Measurements from ENCODE around the gene TAMM41. TPM values are rescaled to one million over a fixed set of nuclear protein-coding genes. Genes with fewer than 3 reads are reported as not detected.
A peak's percentile ranks its signal among the peaks of the same experiment; 100 is the strongest.
"Not testable (repeated sequence)": the region's sequence is repeated elsewhere in the genome, so short reads cannot be mapped to it uniquely, and the experiment has no call there.

The TAMM41 gene
- total RNA-seq = 3.7 and 5.3 TPM in 2 replicates

GRCh38 chr3:11846281-11847266 lies at the start of gene TAMM41:
TSS of gene TAMM41 (minus strand) at chr3:11846885. CDS start at chr3:11846636, 249 bp downstream.
- DNase-seq (ENCODE audit: low read depth, low spot score) = peak; percentile 64

DNA sequence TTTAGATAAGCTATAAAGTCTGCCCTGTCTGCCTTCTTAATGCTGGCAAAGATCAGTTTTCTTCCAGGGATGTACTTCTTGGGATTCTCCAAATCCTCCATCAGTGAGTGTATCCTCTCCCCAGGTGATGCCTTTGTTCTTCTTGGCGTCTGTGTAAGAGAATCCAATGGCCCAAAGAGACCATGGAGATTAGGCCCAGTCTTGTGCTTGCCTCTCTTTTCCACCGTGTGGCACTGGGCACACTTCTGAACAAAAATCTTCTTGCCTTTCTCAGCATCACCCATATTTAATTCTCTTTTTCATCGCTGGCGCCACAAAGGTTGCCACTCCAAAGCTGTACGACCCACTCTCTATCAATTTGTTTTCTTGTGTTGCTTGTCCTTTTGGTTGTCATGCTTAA lies 32.2 kb upstream of the TAMM41 start:
- DNase-seq (ENCODE audit: low read depth, low spot score) = no peak

- not testable (repeated sequence) for DNase-seq (ENCODE audit: low read depth, low spot score)
Observed at GRCh38 chr3:11874707-11875106, 28.0 kb upstream of the TAMM41 start.

DNA sequence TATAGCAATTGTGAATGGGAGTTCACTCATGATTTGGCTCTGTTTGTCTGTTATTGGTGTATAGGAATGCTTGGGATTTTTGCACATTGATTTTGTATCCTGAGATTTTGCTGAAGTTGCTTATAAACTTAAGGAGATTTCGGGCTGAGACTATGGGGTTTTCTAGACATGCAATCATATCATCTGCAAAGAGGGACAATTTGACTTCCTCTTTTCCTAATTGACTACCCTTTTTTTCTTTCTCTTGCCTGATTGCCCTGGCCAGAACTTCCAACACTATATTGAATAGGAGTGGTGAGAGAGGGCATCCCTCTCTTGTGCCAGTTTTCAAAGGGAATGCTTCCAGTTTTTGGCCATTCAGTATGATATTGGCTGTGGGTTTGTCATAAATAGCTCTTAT lies 17.1 kb upstream of the TAMM41 start:
- not testable (repeated sequence) for DNase-seq (ENCODE audit: low read depth, low spot score)

DNA sequence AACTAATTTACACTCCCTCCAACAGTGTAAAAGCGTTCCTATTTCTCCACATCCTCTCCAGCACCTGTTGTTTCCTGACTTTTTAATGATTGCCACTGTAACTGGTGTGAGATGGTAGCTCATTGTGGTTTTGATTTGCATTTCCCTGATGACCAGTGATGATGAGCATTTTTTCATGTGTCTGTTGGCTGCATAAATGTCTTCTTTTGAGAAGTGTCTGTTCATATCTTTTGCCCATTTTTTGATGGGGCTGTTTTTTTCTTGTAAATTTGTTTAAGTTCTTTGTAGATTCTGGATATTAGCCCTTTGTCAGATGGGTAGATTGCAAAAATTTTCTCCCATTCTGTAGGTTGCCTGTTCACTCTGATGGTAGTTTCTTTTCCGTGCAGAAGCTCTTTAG lies 15.9 kb upstream of the TAMM41 start:
- not testable (repeated sequence) for DNase-seq (ENCODE audit: low read depth, low spot score)

DNA sequence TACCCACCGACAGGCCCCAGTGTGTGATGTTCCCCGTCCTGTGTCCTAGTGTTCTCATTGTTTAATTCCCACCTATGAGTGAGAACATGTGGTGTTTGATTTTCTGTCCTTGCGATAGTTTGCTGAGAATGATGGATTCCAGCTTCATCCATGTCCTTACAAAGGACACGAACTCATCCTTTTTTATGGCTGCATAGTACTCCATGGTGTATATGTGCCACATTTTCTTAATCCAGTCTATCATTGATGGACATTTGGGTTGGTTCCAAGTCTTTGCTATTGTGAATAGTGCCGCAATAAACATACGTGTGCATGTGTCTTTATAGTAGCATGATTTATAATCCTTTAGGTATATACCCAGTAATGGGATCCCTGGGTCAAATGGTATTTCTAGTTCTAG lies 15.5 kb upstream of the TAMM41 start:
- DNase-seq (ENCODE audit: low read depth, low spot score) = not testable (repeated sequence)

DNA sequence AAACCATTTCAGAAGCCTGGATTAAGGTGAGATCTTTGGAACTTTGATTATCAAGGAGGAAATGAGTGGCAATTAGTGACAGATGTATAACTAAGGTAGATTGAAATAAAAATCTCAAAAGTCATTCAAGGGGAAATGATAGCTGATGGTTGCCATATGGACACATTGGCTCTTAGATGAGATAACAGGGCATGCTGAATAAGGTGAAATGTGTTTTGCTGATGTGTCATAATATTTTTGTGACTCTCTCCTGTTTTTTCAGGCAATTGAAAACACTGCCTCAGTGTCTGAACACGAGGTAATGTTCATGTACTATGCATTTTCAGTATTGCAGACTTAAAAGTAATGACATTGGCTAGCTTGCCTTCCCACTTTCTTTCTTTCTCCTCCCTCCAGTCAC lies 13.5 kb upstream of the TAMM41 start:
- not testable (repeated sequence) for DNase-seq (ENCODE audit: low read depth, low spot score)

GRCh38 chr3:11853450-11853849 lies 6.8 kb upstream of the TAMM41 start:
- DNase-seq (ENCODE audit: low read depth, low spot score) = no peak

DNA sequence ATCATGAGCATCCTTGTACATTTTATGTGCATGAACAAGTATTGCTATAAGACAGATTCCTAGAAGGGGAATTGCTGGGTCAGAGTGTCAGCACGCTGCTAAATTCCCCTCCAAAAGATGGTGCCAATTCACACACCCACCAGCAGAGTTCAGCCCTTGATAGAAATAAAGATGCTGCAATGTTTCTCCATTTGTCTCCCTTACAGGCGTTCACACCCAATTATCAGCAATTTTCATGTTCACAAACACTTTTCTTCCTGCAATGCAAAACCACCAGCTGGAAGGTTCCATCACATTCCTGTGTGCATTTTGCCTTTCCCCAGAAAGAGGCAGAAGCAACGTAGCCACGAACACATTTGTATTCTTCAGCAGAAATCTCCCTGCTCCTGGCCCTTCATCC lies 3.3 kb upstream of the TAMM41 start:
- no peak for DNase-seq (ENCODE audit: low read depth, low spot score)

- DNase-seq (ENCODE audit: low read depth, low spot score) = no peak
Observed at GRCh38 chr3:11847607-11848006, 922 bp upstream of the TAMM41 start.

DNA sequence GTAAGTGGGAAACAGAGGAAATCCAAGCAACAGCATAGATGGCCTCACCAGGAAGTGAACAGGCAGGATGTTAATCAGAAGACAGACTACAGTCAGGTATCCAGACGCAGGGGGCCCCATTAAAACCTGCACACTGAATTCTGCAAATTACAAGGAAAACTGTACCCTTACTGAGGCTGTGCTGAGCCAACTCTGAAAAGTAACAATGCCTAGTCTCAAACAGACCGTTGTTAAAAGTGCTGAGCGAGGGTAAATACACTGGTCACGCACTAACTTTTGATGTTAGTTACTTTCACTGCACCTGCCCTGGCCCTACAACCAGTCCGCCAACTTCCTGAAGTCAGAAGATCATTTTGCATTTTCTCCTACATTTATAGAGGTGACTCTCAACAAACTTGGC lies 1.0 kb downstream of the TAMM41 start:
- no peak for DNase-seq (ENCODE audit: low read depth, low spot score)

DNA sequence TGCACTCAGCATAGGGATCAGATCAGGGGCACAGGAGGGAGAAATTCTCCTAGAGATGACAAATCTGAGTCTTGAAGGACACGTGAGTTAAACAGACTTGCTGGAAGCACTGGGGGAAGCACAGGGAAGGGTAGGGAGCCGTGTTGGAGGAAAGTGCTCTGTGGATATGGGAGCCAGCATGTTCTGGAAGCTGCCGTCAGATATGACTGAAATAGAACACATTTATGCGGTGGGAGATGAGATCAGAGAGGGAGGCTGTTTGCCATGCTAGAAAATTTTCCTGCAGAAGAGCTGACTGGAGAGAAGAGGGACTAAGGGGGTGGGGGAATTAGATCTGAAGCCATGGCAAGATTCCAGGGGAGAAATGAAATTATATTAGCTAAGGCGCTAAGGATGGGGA lies 1.8 kb downstream of the TAMM41 start:
- no peak for DNase-seq (ENCODE audit: low read depth, low spot score)

DNA sequence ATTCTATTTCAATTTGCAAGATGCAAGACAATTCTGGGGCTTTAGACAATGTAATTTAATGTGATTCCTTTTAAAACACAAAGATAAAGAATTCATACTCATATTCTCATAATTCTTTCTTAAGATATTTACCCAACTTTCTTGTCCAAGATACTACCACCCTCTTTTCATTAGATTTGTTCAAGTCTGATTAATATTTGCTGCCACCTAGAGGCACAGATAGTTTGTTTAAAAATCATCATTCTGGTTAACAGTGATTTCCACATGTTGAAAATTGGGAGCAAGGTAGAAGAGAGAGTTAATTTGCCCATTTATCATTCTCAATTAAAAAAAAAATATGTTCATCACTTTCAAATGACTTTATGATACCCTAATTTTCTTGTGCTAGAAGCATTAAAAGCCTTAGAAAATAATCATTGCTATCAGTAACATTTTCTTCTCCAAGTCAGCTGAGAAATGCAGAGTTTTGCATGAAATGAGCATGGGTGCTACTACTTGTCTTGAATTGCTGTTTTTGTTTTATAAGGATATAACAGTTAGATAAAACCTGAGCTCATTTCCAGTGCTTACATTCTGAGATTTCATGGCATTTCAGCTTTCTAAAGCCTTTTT lies 11.6 kb downstream of the TAMM41 start:
- DNase-seq (ENCODE audit: low read depth, low spot score) = no peak

- DNase-seq (ENCODE audit: low read depth, low spot score) = no peak
Observed at GRCh38 chr3:11832981-11833905, 13.4 kb downstream of the TAMM41 start.

GRCh38 chr3:11829416-11829815 lies 17.3 kb downstream of the TAMM41 start:
- no peak for DNase-seq (ENCODE audit: low read depth, low spot score)

DNA sequence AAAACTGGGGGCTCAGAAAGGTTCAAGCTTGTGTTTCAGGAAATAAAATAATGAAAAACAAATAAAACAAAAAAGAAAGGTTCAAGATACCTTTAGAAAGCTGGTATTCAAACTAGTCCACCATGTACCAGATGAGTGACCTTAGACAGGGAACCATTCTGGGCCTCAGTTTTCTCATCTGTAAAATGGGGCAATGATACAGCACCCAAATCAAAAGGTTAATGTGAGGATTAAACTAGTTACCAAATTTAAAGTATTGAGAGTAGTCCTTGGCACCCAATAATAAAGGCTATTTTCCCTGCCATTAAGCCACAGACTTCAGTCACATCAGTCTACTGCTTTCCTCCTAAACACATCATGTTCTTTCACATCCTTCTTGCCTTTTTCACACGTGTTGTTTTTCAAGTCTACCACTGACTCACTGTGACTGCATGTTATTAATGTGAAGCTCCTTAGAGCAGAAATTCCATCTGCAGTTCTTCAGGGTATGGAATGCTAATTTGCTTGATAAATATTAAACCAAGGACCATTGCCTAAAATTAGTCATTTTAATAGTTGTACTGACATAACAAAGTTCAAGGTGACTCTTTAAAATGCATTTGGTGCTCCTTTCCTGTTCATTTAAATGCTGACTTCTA lies 19.9 kb downstream of the TAMM41 start:
- DNase-seq (ENCODE audit: low read depth, low spot score) = no peak

GRCh38 chr3:11825301-11825700 lies 21.4 kb downstream of the TAMM41 start:
- DNase-seq (ENCODE audit: low read depth, low spot score) = no peak

DNA sequence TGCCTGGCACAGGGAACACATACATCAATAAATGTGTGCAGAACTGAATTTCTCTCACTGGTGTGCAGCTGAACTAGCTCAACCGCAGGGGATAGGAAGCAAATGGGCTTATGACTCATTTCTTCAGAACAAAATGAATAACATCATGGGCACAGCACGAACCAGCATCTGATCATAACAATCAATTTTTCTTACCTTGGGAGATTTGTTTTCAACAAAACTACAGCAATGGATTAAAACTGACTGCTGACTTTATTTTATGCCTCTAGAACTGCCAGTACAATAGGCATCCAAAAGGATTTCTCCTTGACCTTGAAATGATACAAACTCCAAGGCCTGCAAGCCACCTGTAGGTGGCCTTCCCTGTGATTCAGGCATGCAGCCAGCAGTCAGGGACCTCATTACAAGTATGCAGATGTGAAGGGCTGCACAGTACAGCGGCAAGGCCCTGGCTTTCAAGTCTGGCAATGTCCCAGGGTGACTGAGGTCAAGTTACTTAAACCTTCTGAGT lies 26.1 kb downstream of the TAMM41 start:
- no peak for DNase-seq (ENCODE audit: low read depth, low spot score)

GRCh38 chr3:11819146-11819689 lies 27.5 kb downstream of the TAMM41 start:
- no peak for DNase-seq (ENCODE audit: low read depth, low spot score)

DNA sequence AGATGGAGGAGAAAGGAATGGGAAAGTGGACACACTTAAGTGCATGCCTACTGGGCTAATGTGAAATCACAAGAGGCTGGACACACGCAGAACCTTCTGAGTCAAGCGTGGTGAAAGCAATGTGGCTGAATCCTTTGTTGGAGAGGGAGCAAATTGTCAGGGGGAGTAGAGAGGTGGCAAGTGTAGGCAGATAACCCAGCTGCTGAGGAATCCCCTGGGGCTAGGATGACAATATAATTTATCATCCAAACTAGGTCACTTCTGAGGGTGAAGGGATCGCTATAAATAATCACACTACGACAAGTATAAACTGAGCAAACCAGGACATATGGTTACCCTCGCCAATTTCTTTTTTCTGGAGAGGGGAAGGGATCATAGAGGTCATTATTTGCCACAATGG lies 28.7 kb downstream of the TAMM41 start:
- DNase-seq (ENCODE audit: low read depth, low spot score) = no peak

DNA sequence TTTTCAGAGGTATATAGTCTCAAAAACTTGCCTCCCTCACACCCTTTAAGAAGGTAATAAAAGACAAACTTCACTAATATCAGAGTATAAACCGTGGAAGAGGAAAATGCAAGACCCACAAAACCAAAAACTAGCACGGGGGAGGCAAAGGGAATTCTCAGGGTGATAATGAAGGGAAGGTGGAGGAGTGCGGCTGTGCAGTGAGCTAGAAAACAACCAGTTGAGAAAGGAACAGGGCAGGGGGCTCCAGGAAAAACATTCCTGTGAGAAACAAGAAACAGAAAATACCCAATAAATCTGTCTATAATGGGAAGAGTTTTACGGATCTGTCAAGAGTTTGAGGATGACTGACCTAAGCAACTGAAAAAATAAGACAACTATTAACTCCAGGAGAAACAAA lies 31.6 kb downstream of the TAMM41 start:
- DNase-seq (ENCODE audit: low read depth, low spot score) = no peak
